ENCODE measurements around the gene WDR91.

WDR91 gene

GRCh38 chr7:135159359-135160085 is 51.8 kb downstream of the WDR91 start:
- DNase-seq: no peak

- DNase-seq: no peak
Measured at GRCh38 chr7:135158874-135159273, 52.5 kb downstream of the WDR91 start.

- DNase-seq: no peak
Measured at GRCh38 chr7:135158141-135158655, 53.1 kb downstream of the WDR91 start.

GRCh38 chr7:135156290-135156689 is 55.0 kb downstream of the WDR91 start:
- no peak for DNase-seq

- no peak for DNase-seq
Measured at GRCh38 chr7:135154734-135155133, 56.6 kb downstream of the WDR91 start.

GRCh38 chr7:135152442-135152841 is 58.9 kb downstream of the WDR91 start:
- DNase-seq: no peak

- DNase-seq: no peak
Measured at GRCh38 chr7:135151533-135151932, 59.8 kb downstream of the WDR91 start.

GRCh38 chr7:135151132-135151531 is 60.2 kb downstream of the WDR91 start:
- DNase-seq: no peak

GRCh38 chr7:135150072-135150782 is 61.1 kb downstream of the WDR91 start:
- DNase-seq: no peak

GRCh38 chr7:135147899-135148721 is 63.2 kb downstream of the WDR91 start, which contains the start of gene TMEM140:
TMEM140 (plus strand) TSS chr7:135148072; CDS start chr7:135164442, 16,370 bp downstream.
- no peak for DNase-seq

- DNase-seq: no peak
Measured at GRCh38 chr7:135147341-135147898, 63.9 kb downstream of the WDR91 start.

- DNase-seq: no peak
Measured at GRCh38 chr7:135143885-135144668, 67.2 kb downstream of the WDR91 start.
